HepG2 (cell line): ENCODE data around the gene OSR1. TPM values are rescaled to one million over a fixed set of nuclear protein-coding genes. Genes with fewer than 3 reads are reported as not detected.

Experiments
- ATF6 ChIP-seq: sonication (generic); formaldehyde crosslinking; conservative IDR thresholded peaks from 2 replicates; pipeline ENCODE4 v1.4.0; 2020; ENCODE audit warnings: missing genetic modification reagents
- CBX2 ChIP-seq, 2 experiments: fragments of 200-600 bp in 1 of 2; sonication (generic); formaldehyde crosslinking in 1 of 2; IDR thresholded peaks; 2 replicates each; pipeline versions ENCODE4 v1.7.0 to v1.8.1; 2018 to 2022; ENCODE audit warnings: low read depth in 2 of 2, low read length in 1 of 2, mild to moderate bottlenecking in 1 of 2, missing genetic modification reagents in 1 of 2
- HMG20B ChIP-seq: conservative IDR thresholded peaks from 2 replicates; pipeline ENCODE4 v1.6.1; 2016; ENCODE audit warnings: missing genetic modification reagents, missing compliant biosample characterization
- JDP2 ChIP-seq: sonication (generic); formaldehyde crosslinking; IDR thresholded peaks from 2 replicates; pipeline ENCODE4 v1.8.1; 2022; ENCODE audit warnings: missing genetic modification reagents, borderline replicate concordance
- MTERF4 ChIP-seq: sonication (generic); formaldehyde crosslinking; IDR thresholded peaks from 2 replicates; pipeline ENCODE4 v1.8.0; 2023; ENCODE audit warnings: mild to moderate bottlenecking, missing genetic modification reagents
- SMC3 ChIP-seq: IDR thresholded peaks from 2 replicates; pipeline ENCODE4 v1.6.1; 2011; ENCODE audit warnings: low read length, improper control_type of control experiment
- SRF ChIP-seq: IDR thresholded peaks from 2 replicates; pipeline ENCODE4 v1.6.1; 2011; ENCODE audit warnings: mild to moderate bottlenecking, low read depth, low read length, moderate library complexity
- TBX3 ChIP-seq: fragments of 450-650 bp; IDR thresholded peaks from 2 replicates; pipeline ENCODE4 v1.6.1; 2017; ENCODE audit warnings: antibody characterized with exemption, mild to moderate bottlenecking, inconsistent platforms, borderline replicate concordance
- ZNF451 ChIP-seq: sonication (generic); formaldehyde crosslinking; IDR thresholded peaks from 2 replicates; pipeline ENCODE4 v1.5.0; 2020; ENCODE audit warnings: mild to moderate bottlenecking, missing genetic modification reagents
- ZNF589 ChIP-seq: sonication (generic); formaldehyde crosslinking; conservative IDR thresholded peaks from 2 replicates; pipeline ENCODE4 v1.8.0; 2022; ENCODE audit warnings: mild to moderate bottlenecking, moderate library complexity, missing genetic modification reagents
- ZNF607 ChIP-seq: sonication (generic); formaldehyde crosslinking; IDR thresholded peaks from 2 replicates; pipeline ENCODE4 v1.5.1; 2020; ENCODE audit warnings: missing genetic modification reagents, mild to moderate bottlenecking, borderline replicate concordance
- ZNF670 ChIP-seq: sonication (generic); formaldehyde crosslinking; IDR thresholded peaks from 2 replicates; pipeline ENCODE4 v1.8.0; 2022; ENCODE audit warnings: mild to moderate bottlenecking, missing genetic modification reagents, borderline replicate concordance
- ZNF792 ChIP-seq: IDR thresholded peaks from 2 replicates; pipeline ENCODE4 v1.6.1; 2016
- ZSCAN20 ChIP-seq: sonication (generic); formaldehyde crosslinking; IDR thresholded peaks from 2 replicates; pipeline ENCODE4 v1.4.0; 2020; ENCODE audit warnings: missing genetic modification reagents, mild to moderate bottlenecking, borderline replicate concordance
- polyA plus RNA-seq, 8 experiments: library from polyadenylated mRNA; depleted of rRNA in 3 of 8; stranded (reverse) in 7 of 8; unstranded in 1 of 8; fragments of >200 nt; fragmentation: Illumina TruSeq in 4 of 8; extraction: Trizol in 4 of 8; gene quantifications; 2 replicates each; pipeline versions ENCODE4 v1.2.1 to v1.2.3, GENCODE V29; 2011 to 2016; ENCODE audit warnings: low read depth in 4 of 8, missing spikeins in 1 of 8, mixed read lengths in 1 of 8; ENCODE audit not compliant: insufficient read depth in 1 of 8
- total RNA-seq, 5 experiments: library from RNA; depleted of rRNA; stranded (reverse); fragments of >200 nt; fragmentation: Illumina TruSeq; extraction: Trizol; gene quantifications; 2 replicates each; pipeline ENCODE4 v1.2.3, GENCODE V29; 2016; ENCODE audit warnings: low read depth in 1 of 5
- TF ChIP-seq, protein P1 (sequence below): sonication (generic); formaldehyde crosslinking; IDR thresholded peaks from 2 replicates; pipeline ENCODE4 v1.4.0; 2020; ENCODE audit warnings: missing genetic modification reagents, borderline replicate concordance
- TF ChIP-seq, protein P2 (sequence below): sonication (generic); formaldehyde crosslinking; IDR thresholded peaks from 2 replicates; pipeline ENCODE4 v1.4.0; 2020; ENCODE audit warnings: missing genetic modification reagents

Gene OSR1
- total and polyA plus RNA-seq, 2 of the 13 experiments (the other 11 are each of a cell fraction or from before 2014, with no cell fraction given), result 0.63 to 1.1 TPM

DNA sequence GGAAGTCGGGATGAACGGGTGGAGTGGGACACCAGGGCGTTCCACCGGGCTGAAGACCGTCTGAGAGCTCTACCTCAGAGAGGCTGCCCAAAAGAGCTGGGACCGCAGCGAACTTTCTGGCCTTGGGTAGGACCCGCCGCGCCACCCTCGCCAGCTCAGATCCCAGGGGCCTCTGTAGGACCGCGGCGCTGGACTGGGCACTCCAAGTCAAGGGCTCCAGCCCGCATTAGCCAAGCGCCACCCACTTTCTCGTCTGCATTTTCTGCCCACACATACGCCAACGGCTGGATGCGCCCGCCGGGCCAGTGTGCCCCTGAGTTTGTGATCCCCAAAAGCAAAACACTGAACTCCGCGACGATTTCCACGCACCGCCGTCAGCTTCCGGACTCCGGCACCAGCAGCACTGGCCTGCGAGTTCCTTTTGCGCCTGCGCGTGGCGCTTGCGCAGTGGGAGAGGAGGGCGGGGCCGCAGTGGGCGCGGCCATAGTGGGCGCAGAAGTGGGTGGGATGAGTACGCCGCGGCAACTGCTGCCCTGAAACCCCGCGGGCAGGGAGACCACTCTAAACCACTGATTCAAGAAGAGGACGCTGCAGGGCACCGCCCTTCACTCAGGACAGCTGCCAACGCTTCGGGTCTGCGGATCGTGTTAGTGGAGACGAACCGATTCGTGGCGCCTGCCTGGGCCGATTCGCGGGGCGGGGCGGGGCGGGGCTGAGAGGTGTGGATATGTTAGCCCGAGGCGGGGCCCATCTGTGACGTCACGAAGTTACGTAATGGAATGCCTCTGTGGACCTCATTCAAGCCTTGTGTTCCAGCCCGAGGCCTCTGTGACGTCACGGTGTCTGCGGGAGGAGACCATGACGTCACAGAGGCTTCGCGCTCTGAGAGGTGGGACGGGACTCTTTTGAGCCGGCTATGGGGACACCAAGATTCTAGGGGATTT is 10.5 kb downstream of the OSR1 start (continued):
- TF ChIP-seq, protein P1, sequence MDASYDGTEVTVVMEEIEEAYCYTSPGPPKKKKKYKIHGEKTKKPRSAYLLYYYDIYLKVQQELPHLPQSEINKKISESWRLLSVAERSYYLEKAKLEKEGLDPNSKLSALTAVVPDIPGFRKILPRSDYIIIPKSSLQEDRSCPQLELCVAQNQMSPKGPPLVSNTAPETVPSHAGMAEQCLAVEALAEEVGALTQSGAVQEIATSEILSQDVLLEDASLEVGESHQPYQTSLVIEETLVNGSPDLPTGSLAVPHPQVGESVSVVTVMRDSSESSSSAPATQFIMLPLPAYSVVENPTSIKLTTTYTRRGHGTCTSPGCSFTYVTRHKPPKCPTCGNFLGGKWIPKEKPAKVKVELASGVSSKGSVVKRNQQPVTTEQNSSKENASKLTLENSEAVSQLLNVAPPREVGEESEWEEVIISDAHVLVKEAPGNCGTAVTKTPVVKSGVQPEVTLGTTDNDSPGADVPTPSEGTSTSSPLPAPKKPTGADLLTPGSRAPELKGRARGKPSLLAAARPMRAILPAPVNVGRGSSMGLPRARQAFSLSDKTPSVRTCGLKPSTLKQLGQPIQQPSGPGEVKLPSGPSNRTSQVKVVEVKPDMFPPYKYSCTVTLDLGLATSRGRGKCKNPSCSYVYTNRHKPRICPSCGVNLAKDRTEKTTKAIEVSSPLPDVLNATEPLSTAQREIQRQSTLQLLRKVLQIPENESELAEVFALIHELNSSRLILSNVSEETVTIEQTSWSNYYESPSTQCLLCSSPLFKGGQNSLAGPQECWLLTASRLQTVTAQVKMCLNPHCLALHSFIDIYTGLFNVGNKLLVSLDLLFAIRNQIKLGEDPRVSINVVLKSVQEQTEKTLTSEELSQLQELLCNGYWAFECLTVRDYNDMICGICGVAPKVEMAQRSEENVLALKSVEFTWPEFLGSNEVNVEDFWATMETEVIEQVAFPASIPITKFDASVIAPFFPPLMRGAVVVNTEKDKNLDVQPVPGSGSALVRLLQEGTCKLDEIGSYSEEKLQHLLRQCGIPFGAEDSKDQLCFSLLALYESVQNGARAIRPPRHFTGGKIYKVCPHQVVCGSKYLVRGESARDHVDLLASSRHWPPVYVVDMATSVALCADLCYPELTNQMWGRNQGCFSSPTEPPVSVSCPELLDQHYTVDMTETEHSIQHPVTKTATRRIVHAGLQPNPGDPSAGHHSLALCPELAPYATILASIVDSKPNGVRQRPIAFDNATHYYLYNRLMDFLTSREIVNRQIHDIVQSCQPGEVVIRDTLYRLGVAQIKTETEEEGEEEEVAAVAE (CRISPR knock-in tag), result peak; percentile 87
- peak; percentile 79; the same call in 1 of the 2 replicates for TF ChIP-seq ATF6 (CRISPR knock-in tag)
- no peak for TF ChIP-seq HMG20B
- TF ChIP-seq ZNF451, result peak; percentile 65; the same call in 1 of the 2 replicates
- peak; percentile 33 for TF ChIP-seq ZNF792 (CRISPR knock-in tag)
- no peak for TF ChIP-seq SMC3
- 0 out of 2 replicates have a peak, but pooled peaks have one; percentile 8 for TF ChIP-seq SRF
- TF ChIP-seq, protein P2, sequence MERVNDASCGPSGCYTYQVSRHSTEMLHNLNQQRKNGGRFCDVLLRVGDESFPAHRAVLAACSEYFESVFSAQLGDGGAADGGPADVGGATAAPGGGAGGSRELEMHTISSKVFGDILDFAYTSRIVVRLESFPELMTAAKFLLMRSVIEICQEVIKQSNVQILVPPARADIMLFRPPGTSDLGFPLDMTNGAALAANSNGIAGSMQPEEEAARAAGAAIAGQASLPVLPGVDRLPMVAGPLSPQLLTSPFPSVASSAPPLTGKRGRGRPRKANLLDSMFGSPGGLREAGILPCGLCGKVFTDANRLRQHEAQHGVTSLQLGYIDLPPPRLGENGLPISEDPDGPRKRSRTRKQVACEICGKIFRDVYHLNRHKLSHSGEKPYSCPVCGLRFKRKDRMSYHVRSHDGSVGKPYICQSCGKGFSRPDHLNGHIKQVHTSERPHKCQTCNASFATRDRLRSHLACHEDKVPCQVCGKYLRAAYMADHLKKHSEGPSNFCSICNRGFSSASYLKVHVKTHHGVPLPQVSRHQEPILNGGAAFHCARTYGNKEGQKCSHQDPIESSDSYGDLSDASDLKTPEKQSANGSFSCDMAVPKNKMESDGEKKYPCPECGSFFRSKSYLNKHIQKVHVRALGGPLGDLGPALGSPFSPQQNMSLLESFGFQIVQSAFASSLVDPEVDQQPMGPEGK, result peak; percentile 54
- TF ChIP-seq ZNF670 (CRISPR knock-in tag), result no peak
- TF ChIP-seq TBX3, result 0 out of 2 replicates have a peak, but pooled peaks have one; percentile 15
- TF ChIP-seq JDP2 (CRISPR knock-in tag), result no peak
- no peak; the same call in 1 of the 2 replicates for TF ChIP-seq ZNF589 (CRISPR knock-in tag)
- peak; percentile 82; the same call in 1 of the 2 replicates for TF ChIP-seq ZSCAN20 (CRISPR knock-in tag)
- 0 out of 2 replicates have a peak, but pooled peaks have one; percentile 70 for TF ChIP-seq ZNF607
- peak; percentile 31 for TF ChIP-seq MTERF4 (CRISPR knock-in tag)
- no peak for TF ChIP-seq CBX2 (IDR thresholded peaks at IDR 0.05; ENCODE audit: low read depth, low read length)
- TF ChIP-seq CBX2 (CRISPR knock-in tag; IDR thresholded peaks at IDR 0.05; ENCODE audit: low read depth), result no peak
